Activated CD8-positive, alpha-beta T cell treated with anti-CD3 and anti-CD28 coated beads, Interleukin-2, amount 10 ng/mL, durations not matched to agents 7 days and 5 days (primary cell): ENCODE results near the gene BABAM2. TPM values are rescaled to one million over a fixed set of nuclear protein-coding genes. Genes with fewer than 3 reads are reported as not detected.

Experiments used
- ATAC-seq: fragments of 150-1000 bp; cut with Tn5 transposase; one replicate; pipeline ENCODE4 v1.10.0; 2021; ENCODE audit warnings: moderate library complexity
- CTCF ChIA-PET: fragments of 350-600 bp; sonication (Branson Sonifier 250); formaldehyde crosslinking; loops from one replicate; lab custom pipeline; 2021; ENCODE audit warnings: antibody characterized with exemption; lab: Charles Lee
- POLR2A ChIA-PET: fragments of 350-600 bp; sonication (Branson Sonifier 250); formaldehyde crosslinking; loops from one replicate; lab custom pipeline; 2021; ENCODE audit warnings: antibody characterized with exemption; lab: Charles Lee
- DNase-seq: peaks from one replicate; pipeline ENCODE4 v3.0.0-alpha.2; 2020
- H3K27ac Mint-ChIP-seq: one replicate; pipeline ENCODE4 v1.8.0; 2021; ENCODE audit warnings: mild to moderate bottlenecking, mixed read lengths
- H3K27me3 Mint-ChIP-seq: one replicate; pipeline ENCODE4 v1.8.0; 2021; ENCODE audit warnings: low read depth, mixed read lengths
- H3K36me3 Mint-ChIP-seq: one replicate; pipeline ENCODE4 v1.8.0; 2021; ENCODE audit warnings: low read depth, mixed read lengths
- H3K4me1 Mint-ChIP-seq: one replicate; pipeline ENCODE4 v1.8.0; 2021; ENCODE audit warnings: low read depth, mixed read lengths
- H3K4me3 Mint-ChIP-seq: one replicate; pipeline ENCODE4 v1.8.0; 2021; ENCODE audit warnings: mild to moderate bottlenecking, mixed read lengths
- H3K9me3 Mint-ChIP-seq: one replicate; pipeline ENCODE4 v1.8.0; 2022; ENCODE audit warnings: mixed read lengths; ENCODE audit not compliant: insufficient read depth
- total RNA-seq, 2 experiments: library from RNA; stranded (reverse); gene quantifications; one replicate each; pipeline ENCODE4 v1.2.3, GENCODE V29; 2021

The BABAM2 gene
- total RNA-seq, 2 experiments from 2014 or later, result 47.0 to 49.0 TPM

DNA sequence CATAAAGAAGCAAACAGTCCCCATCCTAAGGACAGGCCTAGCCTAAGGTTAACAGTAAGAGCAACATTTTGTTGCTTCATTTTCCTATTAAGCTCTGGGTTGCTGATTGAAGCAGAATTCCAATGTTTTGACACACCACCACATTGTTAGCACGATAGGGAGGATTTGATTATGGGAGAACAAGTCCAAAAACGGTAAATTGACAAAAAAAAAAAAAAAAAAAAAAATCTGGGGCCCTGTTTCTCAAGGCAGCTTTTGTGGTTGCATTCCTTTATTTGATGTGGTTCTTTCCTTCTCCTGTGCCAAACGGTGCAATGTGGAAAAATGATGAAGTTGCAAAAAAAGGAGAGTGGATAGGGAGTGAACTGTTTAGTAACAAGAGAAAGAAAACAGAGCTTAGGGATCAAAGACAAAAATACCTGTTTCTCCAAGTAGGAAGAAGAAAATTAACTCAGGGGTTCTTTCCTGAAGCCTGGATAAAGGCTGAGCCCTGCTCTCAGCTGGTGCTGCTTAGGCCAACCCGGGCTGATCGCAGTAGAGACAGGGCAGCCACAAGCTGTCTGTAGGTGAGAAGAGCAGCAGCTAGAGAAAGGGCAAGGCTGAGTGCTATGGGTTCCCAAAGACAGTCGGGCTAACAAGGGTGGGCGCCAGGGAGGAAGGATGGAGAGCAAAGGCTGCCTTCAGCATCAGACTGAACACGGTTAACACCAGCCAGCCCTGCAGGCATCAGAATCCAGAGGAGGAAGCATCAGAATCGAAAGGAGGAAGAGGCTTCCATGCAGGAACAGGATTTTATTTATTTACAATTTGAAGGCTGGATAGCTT lies 334.3 kb downstream of the BABAM2 start:
- H3K36me3 Mint-ChIP-seq, result peaks cover 6% of the 10 kb centered on the region
- no peak for DNase-seq
- H3K27ac Mint-ChIP-seq, result no peak overlapping the region
- H3K4me1 Mint-ChIP-seq, result peaks cover 9% of the 10 kb centered on the region
- ChIA-PET POLR2A (interaction anchor here (1.2 kb wide), 1 partner anchor 457 kb away, joined by 3 read pairs; no protein-coding TSS in a partner anchor), CTCF (interaction anchor here (0.8 to 1.5 kb wide), 4 partner anchors 9 to 542 kb away, joined by 3 to 5 read pairs (median 3); no protein-coding TSS in a partner anchor)
- H3K4me3 Mint-ChIP-seq, result no peak overlapping the region
- no peaks in the 10 kb centered on the region for H3K27me3 Mint-ChIP-seq
- H3K9me3 Mint-ChIP-seq, result no peaks in the 10 kb centered on the region
- no peak for ATAC-seq

DNA sequence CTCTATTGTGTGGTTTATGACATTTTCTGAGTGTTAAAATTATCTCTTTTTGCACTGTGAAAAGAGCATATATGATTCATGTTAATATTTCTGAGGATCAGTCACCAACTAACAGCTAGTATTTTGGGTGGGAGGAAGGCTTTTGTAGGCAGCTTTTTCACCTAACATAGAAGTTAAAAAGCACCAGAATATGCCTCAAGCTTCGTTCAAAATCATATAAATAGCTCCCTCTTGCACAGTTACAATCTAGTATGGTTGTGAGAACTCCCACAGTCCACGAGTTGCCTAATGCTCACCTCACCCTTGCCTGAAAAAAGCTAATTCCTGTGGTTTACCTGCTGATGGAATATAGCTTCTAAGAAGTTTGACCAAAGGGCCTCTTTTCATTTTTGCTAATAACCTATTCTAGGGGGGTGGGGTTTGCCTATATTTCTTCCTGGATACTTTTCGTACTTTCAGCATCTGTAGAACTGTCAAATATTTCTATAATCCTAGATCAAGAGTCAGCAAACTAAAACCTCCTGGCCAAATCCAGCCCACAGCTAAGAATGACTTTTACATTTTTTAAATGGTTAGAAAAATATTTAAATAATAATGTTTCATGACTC lies 335.0 kb downstream of the BABAM2 start:
- Mint-ChIP-seq H3K27me3 (no peaks in the 10 kb centered on the region), H3K4me1 (peaks cover 9% of the 10 kb centered on the region), H3K9me3 (no peaks in the 10 kb centered on the region), H3K27ac (no peak overlapping the region), H3K4me3 (no peak overlapping the region), H3K36me3 (peaks cover 10% of the 10 kb centered on the region)
- POLR2A ChIA-PET, result interaction anchor here (1.2 kb wide), 1 partner anchor 457 kb away, joined by 3 read pairs; no protein-coding TSS in a partner anchor
- ATAC-seq (no peak), DNase-seq (no peak)
- CTCF ChIA-PET, result interaction anchor here (0.8 to 1.5 kb wide), 4 partner anchors 10 to 543 kb away, joined by 3 to 5 read pairs (median 3); no protein-coding TSS in a partner anchor

DNA sequence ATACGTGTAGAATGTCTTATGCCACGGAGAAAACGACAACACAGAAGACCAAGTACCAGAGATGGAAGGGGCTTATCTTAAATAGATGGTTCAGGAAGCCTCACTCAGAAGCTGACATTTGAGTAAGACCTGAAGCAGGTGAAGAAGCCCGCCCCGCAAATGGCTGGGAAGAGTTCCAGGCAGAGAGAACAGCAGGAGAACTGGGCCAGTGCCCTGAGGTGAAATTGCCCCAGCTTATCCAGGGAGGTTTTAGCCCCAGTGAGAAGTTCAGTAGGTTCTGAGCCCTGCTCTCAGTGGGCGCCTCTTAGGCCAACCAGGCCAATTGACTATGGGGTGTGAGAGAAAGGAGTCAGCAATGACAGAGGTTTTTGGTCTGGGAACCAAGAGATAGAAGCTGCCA lies 336.0 kb downstream of the BABAM2 start:
- Mint-ChIP-seq H3K9me3 (no peaks in the 10 kb centered on the region), H3K27ac (no peak overlapping the region), H3K27me3 (no peaks in the 10 kb centered on the region), H3K4me1 (peaks cover 9% of the 10 kb centered on the region), H3K4me3 (no peak overlapping the region), H3K36me3 (peaks cover 10% of the 10 kb centered on the region)
- ChIA-PET POLR2A (no interaction called here), CTCF (no interaction called here)
- DNase-seq, result no peak
- no peak for ATAC-seq

DNA sequence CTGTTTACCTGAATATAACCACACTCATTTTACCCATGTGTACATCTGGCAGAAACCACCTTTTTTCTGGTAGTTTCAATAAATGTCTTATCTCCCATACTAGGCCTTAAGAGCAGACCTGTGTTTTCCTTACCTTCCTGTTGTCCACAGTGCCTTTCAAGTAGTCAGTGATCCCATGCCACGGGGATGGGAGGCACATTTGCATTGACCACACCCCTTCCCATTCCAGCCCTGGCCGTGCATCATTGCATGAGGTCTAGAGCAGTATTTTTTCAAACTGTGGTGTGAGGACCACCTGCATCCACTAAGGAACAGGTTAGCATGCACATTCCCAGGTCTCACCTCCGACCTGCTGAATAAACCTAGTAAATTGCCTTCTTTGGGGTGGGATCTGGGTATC lies 337.0 kb downstream of the BABAM2 start:
- no peaks in the 10 kb centered on the region for H3K27me3 Mint-ChIP-seq
- no peak overlapping the region for H3K27ac Mint-ChIP-seq

DNA sequence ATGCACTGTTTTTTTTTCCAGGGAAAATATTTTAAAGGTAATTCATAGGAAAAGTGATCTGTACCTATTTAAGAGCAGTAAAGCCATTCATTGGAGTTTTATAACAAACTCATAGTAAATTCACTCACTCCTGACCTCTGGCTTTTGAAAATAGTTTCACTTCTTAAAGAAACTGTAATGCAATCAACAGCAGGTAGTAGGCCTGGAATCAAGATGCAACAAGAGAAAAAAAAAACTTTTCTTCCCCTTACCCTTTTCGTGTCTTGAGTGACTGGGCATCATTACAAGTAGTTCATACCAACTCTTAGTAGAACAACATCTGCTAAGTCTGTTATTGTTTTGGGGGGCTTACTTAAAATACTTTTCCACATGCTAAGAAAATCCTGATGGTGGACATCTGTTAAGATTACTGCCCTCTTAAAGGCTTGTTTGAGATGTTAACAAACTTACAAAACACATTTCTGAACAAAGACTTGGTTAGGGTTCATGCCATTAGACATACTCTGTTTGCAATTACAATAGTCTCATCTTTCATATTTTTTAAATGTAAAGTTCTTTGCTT lies 338.0 kb downstream of the BABAM2 start:
- no peaks in the 10 kb centered on the region for H3K27me3 Mint-ChIP-seq
- H3K36me3 Mint-ChIP-seq, result peaks cover 8% of the 10 kb centered on the region
- H3K9me3 Mint-ChIP-seq, result no peaks in the 10 kb centered on the region
- peaks cover 10% of the 10 kb centered on the region for H3K4me1 Mint-ChIP-seq
- ATAC-seq (no peak), DNase-seq (no peak)
- CTCF ChIA-PET, result no interaction called here
- no peak overlapping the region for H3K4me3 Mint-ChIP-seq
- no peak overlapping the region for H3K27ac Mint-ChIP-seq
- POLR2A ChIA-PET, result no interaction called here

More for the DNA sequence above, 337.0 kb downstream of the BABAM2 start:
- DNase-seq (no peak), ATAC-seq (no peak)
- POLR2A ChIA-PET, result no interaction called here
- CTCF ChIA-PET, result no interaction called here
- H3K4me1 Mint-ChIP-seq, result peaks cover 9% of the 10 kb centered on the region
- H3K9me3 Mint-ChIP-seq, result no peaks in the 10 kb centered on the region
- H3K4me3 Mint-ChIP-seq, result no peak overlapping the region
- H3K36me3 Mint-ChIP-seq, result peaks cover 10% of the 10 kb centered on the region

DNA sequence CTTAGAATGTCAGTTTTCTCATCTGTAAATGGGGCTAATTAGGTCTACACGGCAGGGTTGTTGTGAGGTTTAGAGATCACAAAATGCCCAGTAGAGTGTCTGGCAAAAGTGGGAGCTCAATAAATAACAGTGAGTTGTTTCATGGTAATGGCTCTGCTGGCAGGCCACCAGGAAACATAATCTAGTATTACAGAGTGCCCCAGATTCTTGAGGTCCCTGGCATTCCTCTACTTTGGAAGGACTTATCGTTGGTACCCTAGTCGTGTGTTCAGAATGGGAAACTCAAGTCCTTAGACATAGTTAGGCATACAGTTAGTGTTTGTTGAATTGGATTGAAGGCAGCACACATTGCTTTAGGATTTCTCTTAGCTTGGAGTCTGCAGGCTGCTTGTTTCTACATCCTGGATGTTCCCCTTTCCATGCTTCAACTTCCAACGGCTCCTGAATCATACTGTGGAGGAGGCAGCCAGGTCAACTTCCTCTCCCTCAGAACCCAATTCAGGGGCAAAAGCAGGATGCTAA lies 340.6 kb downstream of the BABAM2 start:
- H3K9me3 Mint-ChIP-seq, result no peaks in the 10 kb centered on the region
- H3K36me3 Mint-ChIP-seq, result peaks cover 7% of the 10 kb centered on the region
- no peak overlapping the region for H3K4me3 Mint-ChIP-seq
- DNase-seq (no peak), ATAC-seq (no peak)
- CTCF ChIA-PET, result no interaction called here
- no peaks in the 10 kb centered on the region for H3K27me3 Mint-ChIP-seq
- peaks cover 7% of the 10 kb centered on the region for H3K4me1 Mint-ChIP-seq
- POLR2A ChIA-PET, result no interaction called here
- no peak overlapping the region for H3K27ac Mint-ChIP-seq

DNA sequence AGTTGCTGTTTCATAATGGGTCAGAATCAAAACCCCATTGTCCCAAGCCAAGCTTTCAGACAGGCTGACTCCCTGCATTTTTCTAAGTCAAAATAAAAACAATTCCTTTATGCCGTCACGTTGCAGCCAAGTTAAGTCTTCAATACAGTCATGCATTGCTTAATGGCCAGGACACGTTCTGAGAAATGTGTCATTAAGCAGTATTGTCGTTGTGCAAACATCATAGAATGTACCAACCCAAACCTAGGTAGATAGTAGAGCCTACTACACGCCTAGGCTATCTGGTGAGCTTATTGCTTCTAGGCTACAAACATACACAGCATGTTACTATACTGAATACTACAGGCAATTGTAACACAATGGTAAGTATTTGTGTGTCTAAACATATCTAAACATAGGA lies 341.8 kb downstream of the BABAM2 start:
- POLR2A ChIA-PET, result no interaction called here
- H3K9me3 Mint-ChIP-seq, result no peaks in the 10 kb centered on the region

DNA sequence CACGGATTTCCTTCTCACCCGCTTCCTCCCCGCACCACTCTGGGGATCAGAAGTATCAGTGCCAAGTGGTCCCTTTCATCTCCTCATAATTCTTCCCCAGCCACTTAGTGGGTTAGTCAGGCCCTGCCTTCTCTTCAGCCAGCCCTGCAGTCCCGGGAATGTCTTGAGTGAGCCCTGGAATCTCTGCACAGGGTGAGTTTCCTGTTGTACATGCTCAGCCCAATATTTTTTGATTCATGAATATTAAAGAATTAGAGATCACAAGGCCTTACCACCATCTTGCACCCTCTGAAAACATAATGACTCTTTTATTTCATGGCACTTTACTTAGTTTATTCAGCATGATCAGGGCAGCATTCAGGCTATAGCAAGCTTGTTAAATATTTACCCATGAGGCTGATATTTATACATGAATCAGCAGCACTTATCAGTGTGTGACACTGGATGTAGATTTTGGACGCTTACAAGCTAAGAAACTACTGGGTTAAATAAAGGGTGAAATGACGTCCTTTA lies 342.7 kb downstream of the BABAM2 start:
- H3K27me3 Mint-ChIP-seq, result no peaks in the 10 kb centered on the region
- no peaks in the 10 kb centered on the region for H3K9me3 Mint-ChIP-seq
- no peak overlapping the region for H3K27ac Mint-ChIP-seq
- peaks cover 4% of the 10 kb centered on the region for H3K4me1 Mint-ChIP-seq
- ChIA-PET POLR2A (no interaction called here), CTCF (no interaction called here)
- DNase-seq, result no peak
- no peak for ATAC-seq
- H3K36me3 Mint-ChIP-seq, result peaks cover 8% of the 10 kb centered on the region
- no peak overlapping the region for H3K4me3 Mint-ChIP-seq

More for the DNA sequence above, 341.8 kb downstream of the BABAM2 start:
- peaks cover 6% of the 10 kb centered on the region for H3K36me3 Mint-ChIP-seq
- DNase-seq, result no peak
- CTCF ChIA-PET, result no interaction called here
- no peak overlapping the region for H3K4me3 Mint-ChIP-seq
- peaks cover 6% of the 10 kb centered on the region for H3K4me1 Mint-ChIP-seq
- no peaks in the 10 kb centered on the region for H3K27me3 Mint-ChIP-seq
- no peak overlapping the region for H3K27ac Mint-ChIP-seq
- no peak for ATAC-seq

DNA sequence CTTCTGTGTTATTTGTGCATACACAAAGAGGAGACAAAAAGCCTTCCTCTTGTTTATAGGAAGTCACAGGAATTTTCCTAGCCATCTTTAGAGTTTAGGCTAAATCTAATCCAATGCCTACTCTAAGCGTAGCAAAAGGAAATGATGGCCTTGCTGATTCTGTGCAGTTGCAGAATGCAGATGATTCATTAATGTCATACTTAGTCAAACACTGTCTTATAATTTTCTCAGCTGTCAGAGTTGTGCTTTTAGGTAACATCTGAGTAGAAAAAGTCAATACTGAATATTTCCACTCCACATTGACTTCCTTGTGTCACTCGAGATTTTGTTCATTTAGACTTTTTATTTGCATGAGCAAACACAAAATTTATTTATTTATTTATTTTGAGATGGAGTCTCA lies 344.3 kb downstream of the BABAM2 start:
- H3K27ac Mint-ChIP-seq, result no peak overlapping the region
- H3K36me3 Mint-ChIP-seq, result peaks cover 8% of the 10 kb centered on the region
- H3K4me1 Mint-ChIP-seq, result peaks cover 5% of the 10 kb centered on the region
- CTCF ChIA-PET, result no interaction called here
- H3K9me3 Mint-ChIP-seq, result no peaks in the 10 kb centered on the region
- no peak for DNase-seq
- no peak for ATAC-seq
- H3K27me3 Mint-ChIP-seq, result no peaks in the 10 kb centered on the region
- POLR2A ChIA-PET, result interaction anchor here (0.6 kb wide), 1 partner anchor 637 kb away, joined by 3 read pairs; no protein-coding TSS in a partner anchor
- no peak overlapping the region for H3K4me3 Mint-ChIP-seq

DNA sequence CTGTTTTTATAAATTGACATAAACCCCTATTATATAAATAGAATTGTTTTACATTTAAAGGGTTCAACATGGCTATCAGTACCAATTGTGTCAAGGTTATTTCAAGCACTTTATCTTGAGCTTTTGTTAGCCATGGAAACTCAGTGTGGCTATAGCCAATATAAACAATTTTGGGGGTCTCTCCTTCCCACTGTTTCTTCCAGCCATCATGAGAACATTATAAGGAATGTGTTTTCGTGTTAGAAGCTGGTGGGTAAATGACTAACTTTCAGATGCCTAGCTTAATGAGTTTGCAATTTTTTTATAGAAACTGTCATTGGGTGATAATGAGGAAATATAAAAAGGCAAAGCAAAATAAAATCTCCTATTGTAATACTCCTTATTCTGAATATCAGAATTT lies 348.7 kb downstream of the BABAM2 start:
- POLR2A ChIA-PET, result interaction anchor here (0.6 kb wide), 1 partner anchor 19 kb away, joined by 3 read pairs; no protein-coding TSS in a partner anchor
- Mint-ChIP-seq H3K36me3 (peaks cover 13% of the 10 kb centered on the region), H3K27ac (no peak overlapping the region), H3K9me3 (no peaks in the 10 kb centered on the region), H3K4me3 (no peak overlapping the region), H3K4me1 (peaks cover 7% of the 10 kb centered on the region), H3K27me3 (no peaks in the 10 kb centered on the region)
- ATAC-seq, result no peak
- CTCF ChIA-PET, result interaction anchor here (1.0 kb wide), 1 partner anchor 368 kb away, joined by 3 read pairs; no protein-coding TSS in a partner anchor
- no peak for DNase-seq

DNA sequence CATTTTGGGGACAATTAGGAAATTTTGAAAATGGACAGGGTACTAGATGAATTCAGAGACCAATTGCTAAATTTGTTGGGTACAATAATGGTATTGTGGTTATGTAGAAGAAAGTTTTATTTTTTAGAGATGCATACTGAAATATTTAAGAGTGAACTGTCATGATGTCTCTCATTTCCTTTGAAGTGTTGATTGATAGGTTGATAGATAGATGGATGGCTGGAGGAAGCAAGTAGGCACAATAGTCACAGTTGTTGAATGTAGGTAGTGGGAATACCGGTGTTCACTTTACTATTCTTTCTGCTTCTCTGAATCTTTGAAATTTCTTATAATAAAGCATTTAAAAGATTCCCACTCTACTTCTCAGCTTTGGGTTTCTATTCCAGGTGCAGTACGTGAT lies 350.4 kb downstream of the BABAM2 start:
- ChIA-PET CTCF (no interaction called here), POLR2A (interaction anchor here (0.6 kb wide), 1 partner anchor 177 kb away, joined by 3 read pairs; no protein-coding TSS in a partner anchor)
- ATAC-seq (no peak), DNase-seq (no peak)
- peaks cover 18% of the 10 kb centered on the region for H3K36me3 Mint-ChIP-seq
- no peak overlapping the region for H3K27ac Mint-ChIP-seq
- H3K9me3 Mint-ChIP-seq, result no peaks in the 10 kb centered on the region
- H3K4me1 Mint-ChIP-seq, result peaks cover 7% of the 10 kb centered on the region
- no peak overlapping the region for H3K4me3 Mint-ChIP-seq
- H3K27me3 Mint-ChIP-seq, result no peaks in the 10 kb centered on the region
